Measurements from ENCODE around the gene URB1.

Gene URB1

GRCh38 chr21:32328595-32328994 is 64.2 kb downstream of the URB1 start:
- Histone ChIP-seq H3K9me3 (ENCODE audit: control insufficient read depth, insufficient read depth, low read depth, low read length) (no peaks in the 10 kb centered on the region), H3K36me3 (ENCODE audit: control insufficient read depth, insufficient read depth, low read length) (peaks cover 86% of the 10 kb centered on the region), H3K27me3 (ENCODE audit: control insufficient read depth, insufficient read depth, low read length) (no peaks in the 10 kb centered on the region), H3K4me3 (ENCODE audit: low read depth, low read length) (no peak overlapping the region), H3K9ac (ENCODE audit: low read length) (no peak overlapping the region), H3K27ac (ENCODE audit: low read depth, low read length) (no peak overlapping the region), H3K4me1 (ENCODE audit: control insufficient read depth, insufficient read depth, low read length) (peaks cover 9% of the 10 kb centered on the region)

- Histone ChIP-seq H3K9ac (ENCODE audit: low read length) (no peak overlapping the region), H3K4me1 (ENCODE audit: control insufficient read depth, insufficient read depth, low read length) (no peaks in the 10 kb centered on the region; the same call in 1 of the 2 replicates), H3K27ac (ENCODE audit: low read depth, low read length) (no peak overlapping the region), H3K4me3 (ENCODE audit: low read depth, low read length) (no peak overlapping the region), H3K27me3 (ENCODE audit: control insufficient read depth, insufficient read depth, low read length) (no peaks in the 10 kb centered on the region), H3K9me3 (ENCODE audit: control insufficient read depth, insufficient read depth, low read depth, low read length) (no peaks in the 10 kb centered on the region), H3K36me3 (ENCODE audit: control insufficient read depth, insufficient read depth, low read length) (peaks cover 87% of the 10 kb centered on the region)
Observed at GRCh38 chr21:32325706-32326105, 67.1 kb downstream of the URB1 start.

- no peaks in the 10 kb centered on the region for H3K27me3 ChIP-seq (ENCODE audit: control insufficient read depth, insufficient read depth, low read length)
- no peaks in the 10 kb centered on the region for H3K4me1 ChIP-seq (ENCODE audit: control insufficient read depth, insufficient read depth, low read length)
- H3K9ac ChIP-seq (ENCODE audit: low read length): no peak overlapping the region
- peaks cover 94% of the 10 kb centered on the region for H3K36me3 ChIP-seq (ENCODE audit: control insufficient read depth, insufficient read depth, low read length)
- H3K9me3 ChIP-seq (ENCODE audit: control insufficient read depth, insufficient read depth, low read depth, low read length): no peaks in the 10 kb centered on the region
- no peak overlapping the region for H3K4me3 ChIP-seq (ENCODE audit: low read depth, low read length)
- no peak overlapping the region for H3K27ac ChIP-seq (ENCODE audit: low read depth, low read length)
Observed at GRCh38 chr21:32322676-32323075, 70.1 kb downstream of the URB1 start.

- H3K27ac ChIP-seq (ENCODE audit: low read depth, low read length): no peak overlapping the region
- H3K36me3 ChIP-seq (ENCODE audit: control insufficient read depth, insufficient read depth, low read length): peaks cover 96% of the 10 kb centered on the region
- no peaks in the 10 kb centered on the region for H3K27me3 ChIP-seq (ENCODE audit: control insufficient read depth, insufficient read depth, low read length)
- no peaks in the 10 kb centered on the region for H3K4me1 ChIP-seq (ENCODE audit: control insufficient read depth, insufficient read depth, low read length)
- no peak overlapping the region for H3K4me3 ChIP-seq (ENCODE audit: low read depth, low read length)
- H3K9ac ChIP-seq (ENCODE audit: low read length): no peak overlapping the region
- H3K9me3 ChIP-seq (ENCODE audit: control insufficient read depth, insufficient read depth, low read depth, low read length): no peaks in the 10 kb centered on the region
Observed at GRCh38 chr21:32322103-32322502, 70.7 kb downstream of the URB1 start.

GRCh38 chr21:32321480-32321879 is 71.3 kb downstream of the URB1 start:
- peaks cover 99% of the 10 kb centered on the region for H3K36me3 ChIP-seq (ENCODE audit: control insufficient read depth, insufficient read depth, low read length)
- no peak overlapping the region for H3K9ac ChIP-seq (ENCODE audit: low read length)
- no peaks in the 10 kb centered on the region for H3K27me3 ChIP-seq (ENCODE audit: control insufficient read depth, insufficient read depth, low read length)
- no peaks in the 10 kb centered on the region for H3K4me1 ChIP-seq (ENCODE audit: control insufficient read depth, insufficient read depth, low read length)
- no peak overlapping the region for H3K27ac ChIP-seq (ENCODE audit: low read depth, low read length)
- no peak overlapping the region for H3K4me3 ChIP-seq (ENCODE audit: low read depth, low read length)
- no peaks in the 10 kb centered on the region for H3K9me3 ChIP-seq (ENCODE audit: control insufficient read depth, insufficient read depth, low read depth, low read length)

GRCh38 chr21:32320726-32321125 is 72.1 kb downstream of the URB1 start:
- Histone ChIP-seq H3K36me3 (ENCODE audit: control insufficient read depth, insufficient read depth, low read length) (peaks cover 99% of the 10 kb centered on the region), H3K4me3 (ENCODE audit: low read depth, low read length) (no peak overlapping the region), H3K27me3 (ENCODE audit: control insufficient read depth, insufficient read depth, low read length) (no peaks in the 10 kb centered on the region)

GRCh38 chr21:32320059-32320458 is 72.8 kb downstream of the URB1 start:
- Histone ChIP-seq H3K4me1 (ENCODE audit: control insufficient read depth, insufficient read depth, low read length) (no peaks in the 10 kb centered on the region), H3K9me3 (ENCODE audit: control insufficient read depth, insufficient read depth, low read depth, low read length) (no peaks in the 10 kb centered on the region), H3K9ac (ENCODE audit: low read length) (no peak overlapping the region), H3K27ac (ENCODE audit: low read depth, low read length) (no peak overlapping the region), H3K27me3 (ENCODE audit: control insufficient read depth, insufficient read depth, low read length) (no peaks in the 10 kb centered on the region), H3K36me3 (ENCODE audit: control insufficient read depth, insufficient read depth, low read length) (peaks cover 98% of the 10 kb centered on the region), H3K4me3 (ENCODE audit: low read depth, low read length) (no peak overlapping the region)

More at GRCh38 chr21:32320726-32321125, 72.1 kb downstream of the URB1 start:
- H3K9ac ChIP-seq (ENCODE audit: low read length): no peak overlapping the region
- H3K27ac ChIP-seq (ENCODE audit: low read depth, low read length): no peak overlapping the region
- H3K4me1 ChIP-seq (ENCODE audit: control insufficient read depth, insufficient read depth, low read length): no peaks in the 10 kb centered on the region
- H3K9me3 ChIP-seq (ENCODE audit: control insufficient read depth, insufficient read depth, low read depth, low read length): no peaks in the 10 kb centered on the region

GRCh38 chr21:32319012-32319411 is 73.8 kb downstream of the URB1 start:
- no peak overlapping the region for H3K4me3 ChIP-seq (ENCODE audit: low read depth, low read length)
- no peak overlapping the region for H3K27ac ChIP-seq (ENCODE audit: low read depth, low read length)
- no peaks in the 10 kb centered on the region for H3K27me3 ChIP-seq (ENCODE audit: control insufficient read depth, insufficient read depth, low read length)
- peaks cover 98% of the 10 kb centered on the region for H3K36me3 ChIP-seq (ENCODE audit: control insufficient read depth, insufficient read depth, low read length)
- H3K9ac ChIP-seq (ENCODE audit: low read length): no peak overlapping the region
- no peaks in the 10 kb centered on the region for H3K4me1 ChIP-seq (ENCODE audit: control insufficient read depth, insufficient read depth, low read length)
- H3K9me3 ChIP-seq (ENCODE audit: control insufficient read depth, insufficient read depth, low read depth, low read length): no peaks in the 10 kb centered on the region

- no peaks in the 10 kb centered on the region for H3K27me3 ChIP-seq (ENCODE audit: control insufficient read depth, insufficient read depth, low read length)
- H3K9me3 ChIP-seq (ENCODE audit: control insufficient read depth, insufficient read depth, low read depth, low read length): no peaks in the 10 kb centered on the region
- no peak overlapping the region for H3K4me3 ChIP-seq (ENCODE audit: low read depth, low read length)
- no peaks in the 10 kb centered on the region for H3K4me1 ChIP-seq (ENCODE audit: control insufficient read depth, insufficient read depth, low read length)
- no peak overlapping the region for H3K9ac ChIP-seq (ENCODE audit: low read length)
- H3K27ac ChIP-seq (ENCODE audit: low read depth, low read length): no peak overlapping the region
- H3K36me3 ChIP-seq (ENCODE audit: control insufficient read depth, insufficient read depth, low read length): peaks cover 96% of the 10 kb centered on the region
Observed at GRCh38 chr21:32317726-32318125, 75.1 kb downstream of the URB1 start.

GRCh38 chr21:32316361-32317215 is 76.2 kb downstream of the URB1 start:
- no peak overlapping the region for H3K4me3 ChIP-seq (ENCODE audit: low read depth, low read length)
- no peaks in the 10 kb centered on the region for H3K4me1 ChIP-seq (ENCODE audit: control insufficient read depth, insufficient read depth, low read length)
- no peaks in the 10 kb centered on the region for H3K27me3 ChIP-seq (ENCODE audit: control insufficient read depth, insufficient read depth, low read length)
- peaks cover 97% of the 10 kb centered on the region for H3K36me3 ChIP-seq (ENCODE audit: control insufficient read depth, insufficient read depth, low read length)
- H3K9me3 ChIP-seq (ENCODE audit: control insufficient read depth, insufficient read depth, low read depth, low read length): no peaks in the 10 kb centered on the region
- no peak overlapping the region for H3K9ac ChIP-seq (ENCODE audit: low read length)
- H3K27ac ChIP-seq (ENCODE audit: low read depth, low read length): no peak overlapping the region

- Histone ChIP-seq H3K9ac (ENCODE audit: low read length) (no peak overlapping the region), H3K4me1 (ENCODE audit: control insufficient read depth, insufficient read depth, low read length) (no peaks in the 10 kb centered on the region), H3K27me3 (ENCODE audit: control insufficient read depth, insufficient read depth, low read length) (no peaks in the 10 kb centered on the region), H3K4me3 (ENCODE audit: low read depth, low read length) (no peak overlapping the region), H3K36me3 (ENCODE audit: control insufficient read depth, insufficient read depth, low read length) (peaks cover 90% of the 10 kb centered on the region), H3K27ac (ENCODE audit: low read depth, low read length) (no peak overlapping the region), H3K9me3 (ENCODE audit: control insufficient read depth, insufficient read depth, low read depth, low read length) (no peaks in the 10 kb centered on the region)
Observed at GRCh38 chr21:32315511-32316281, 77.1 kb downstream of the URB1 start.
